ENCODE measurements around the gene PTH1R.

The PTH1R gene

GRCh38 chr3:46883054-46883829 lies 5.7 kb downstream of the PTH1R start:
- no peak for FAIRE-seq

GRCh38 chr3:46883830-46884185 lies 6.3 kb downstream of the PTH1R start:
- no peak for FAIRE-seq

GRCh38 chr3:46884427-46884826 lies 6.9 kb downstream of the PTH1R start:
- FAIRE-seq: no peak

DNA sequence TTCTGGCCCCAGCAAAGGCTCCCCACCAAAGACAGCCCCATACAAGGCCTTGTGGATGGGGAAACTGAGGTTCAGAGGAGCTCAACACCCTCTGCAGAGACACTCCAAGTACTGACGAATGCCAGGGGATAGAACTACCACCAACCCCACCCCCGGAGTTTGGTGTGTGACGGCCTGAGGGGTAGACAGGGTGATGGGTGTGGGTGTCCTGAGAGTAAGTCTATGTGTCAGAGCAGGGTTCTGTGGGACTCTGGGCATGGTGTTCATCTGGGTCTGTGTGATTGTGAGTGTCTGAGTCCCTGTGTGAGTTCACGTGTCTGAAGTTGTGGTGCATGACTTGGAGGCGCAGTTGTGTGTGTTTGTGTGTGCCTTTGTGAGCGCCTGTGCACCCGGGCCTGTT lies 7.4 kb downstream of the PTH1R start:
- no peak for FAIRE-seq

DNA sequence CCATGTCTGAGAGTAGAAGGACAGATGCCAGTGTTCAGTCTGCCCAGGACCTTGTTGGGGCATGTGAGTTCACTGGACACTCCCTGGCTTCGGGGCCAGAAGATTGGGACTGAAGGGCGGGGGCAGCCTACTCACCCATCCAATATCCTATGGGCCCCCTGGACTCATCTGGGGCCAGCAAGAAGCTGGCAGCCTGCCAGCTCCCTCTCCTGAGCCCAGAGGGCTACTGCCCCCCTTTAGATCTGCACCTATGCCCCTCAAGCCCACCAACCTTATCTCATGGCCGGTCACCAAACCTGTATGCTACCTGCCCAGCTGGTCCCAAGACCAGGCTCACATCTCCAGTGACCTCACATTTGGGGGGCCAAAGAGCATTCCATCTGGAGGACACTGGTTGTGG lies 8.1 kb downstream of the PTH1R start:
- FAIRE-seq: no peak

DNA sequence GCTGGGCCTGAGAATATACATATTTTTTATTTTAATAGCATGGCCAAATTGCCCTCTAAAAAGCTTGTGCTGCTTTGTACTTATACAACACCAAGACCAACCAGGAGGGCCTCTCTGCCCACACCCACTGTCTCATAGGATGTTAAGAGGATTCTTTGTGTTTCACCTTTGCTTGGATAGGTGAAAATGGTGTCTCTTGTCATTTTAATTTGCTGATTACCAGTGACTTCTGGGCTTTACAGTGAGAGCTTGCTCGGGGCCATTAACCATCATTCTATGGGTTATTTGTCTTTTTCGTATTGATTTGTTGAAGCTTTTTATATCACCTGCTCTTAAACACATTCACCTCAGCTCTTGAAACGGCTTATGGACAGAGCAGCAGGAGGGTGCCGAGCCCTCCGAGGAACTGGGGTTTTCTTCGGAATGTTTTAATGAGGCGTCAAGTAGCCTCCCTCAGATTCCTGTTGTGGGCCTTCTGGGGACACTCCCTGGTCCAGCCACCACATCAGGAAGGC lies 10.5 kb downstream of the PTH1R start:
- FAIRE-seq: no peak

DNA sequence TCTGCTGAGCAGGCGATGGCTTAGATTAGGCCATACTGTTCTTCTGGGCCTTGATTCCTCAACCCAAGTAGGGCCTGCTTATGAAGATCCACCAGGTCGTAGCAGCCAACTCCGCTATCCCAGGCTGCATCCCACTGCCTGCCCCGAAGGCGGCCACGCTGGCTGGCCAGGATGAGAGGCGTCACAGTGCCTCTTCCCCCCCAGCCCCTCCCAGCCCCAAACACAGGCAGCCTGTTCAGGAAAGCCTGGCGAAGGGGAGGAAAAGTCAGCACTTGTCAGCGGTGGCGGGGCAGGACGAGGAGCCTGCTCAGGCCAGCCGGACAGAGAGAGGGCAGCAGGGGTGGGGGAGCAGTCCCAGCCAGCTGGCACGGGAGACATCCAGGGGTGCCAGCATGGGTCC lies 11.2 kb downstream of the PTH1R start:
- no peak for FAIRE-seq

DNA sequence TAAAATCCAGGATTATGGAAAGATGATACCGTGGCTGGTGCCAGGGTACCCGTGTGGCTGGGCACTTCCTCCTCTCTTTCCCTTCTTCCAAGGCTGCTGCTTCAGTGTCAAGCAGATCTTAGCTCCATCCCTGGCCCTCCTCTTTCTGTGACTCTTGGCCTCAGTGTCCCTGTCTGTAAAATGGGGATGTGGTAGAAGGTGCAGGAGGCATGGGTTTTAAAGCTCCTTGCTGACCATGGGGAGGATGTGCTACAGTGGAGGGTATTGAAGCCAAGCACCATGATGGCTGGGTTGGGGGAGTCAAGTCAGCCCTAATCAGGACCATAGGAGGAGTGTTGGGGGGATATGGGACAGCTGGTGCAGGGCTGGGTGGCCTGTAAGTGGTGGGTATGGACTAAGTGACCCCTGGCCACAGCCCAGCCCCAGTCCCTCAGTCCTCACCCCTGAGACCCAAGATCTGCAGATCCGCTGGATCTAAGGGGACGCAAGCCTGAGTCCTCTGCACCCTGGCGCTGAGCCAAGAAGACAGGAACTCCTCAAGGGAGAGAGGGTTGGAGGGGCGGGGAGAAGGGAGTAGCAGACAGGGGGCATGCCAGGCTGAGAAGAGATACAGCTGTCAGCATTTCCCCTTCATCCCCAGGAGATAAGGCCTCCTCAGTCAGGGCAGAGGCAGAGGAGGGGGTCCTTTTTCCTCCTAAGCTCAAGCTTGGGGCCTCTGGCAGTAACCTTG lies 12.0 kb downstream of the PTH1R start:
- FAIRE-seq: no peak

DNA sequence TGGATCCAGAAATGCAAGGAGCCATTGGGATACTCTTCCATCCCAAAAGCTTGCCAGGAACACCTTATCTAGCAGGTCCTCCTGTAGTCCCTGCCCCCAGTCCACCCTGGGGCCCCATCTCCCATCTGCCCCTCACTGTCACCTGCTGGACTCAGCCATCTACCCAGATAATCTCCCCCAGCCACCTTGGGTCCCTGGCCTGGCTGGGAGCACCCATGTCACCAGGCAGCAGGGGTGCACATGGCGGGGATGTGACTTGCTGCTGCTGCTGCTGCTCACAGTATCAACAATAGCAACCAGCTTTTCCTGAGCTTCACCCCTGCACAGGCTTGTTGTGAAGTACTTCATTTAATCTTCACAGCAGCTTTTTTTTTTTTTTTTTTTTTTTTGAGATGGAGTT lies 12.6 kb downstream of the PTH1R start:
- no peak for FAIRE-seq

DNA sequence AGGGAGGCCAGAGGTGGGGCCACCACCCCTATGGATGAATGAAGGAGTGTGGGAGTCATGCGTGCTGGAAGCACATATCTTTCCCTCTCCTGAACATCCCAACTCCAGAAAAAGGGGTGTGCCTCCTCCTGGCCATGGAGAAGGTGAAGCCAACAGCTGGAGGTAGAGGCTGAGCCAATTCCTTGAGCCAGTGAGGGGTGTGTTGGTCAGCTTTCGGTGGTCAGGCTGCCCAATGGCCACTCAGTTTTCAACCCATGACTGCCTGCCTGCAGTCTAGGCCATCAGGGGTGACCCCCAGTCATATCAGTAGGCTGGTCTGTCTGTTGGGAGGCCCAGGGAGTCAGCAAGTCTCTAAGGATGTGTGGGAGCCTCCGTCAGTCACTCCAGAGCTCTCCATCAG lies 13.6 kb downstream of the PTH1R start:
- FAIRE-seq: no peak

DNA sequence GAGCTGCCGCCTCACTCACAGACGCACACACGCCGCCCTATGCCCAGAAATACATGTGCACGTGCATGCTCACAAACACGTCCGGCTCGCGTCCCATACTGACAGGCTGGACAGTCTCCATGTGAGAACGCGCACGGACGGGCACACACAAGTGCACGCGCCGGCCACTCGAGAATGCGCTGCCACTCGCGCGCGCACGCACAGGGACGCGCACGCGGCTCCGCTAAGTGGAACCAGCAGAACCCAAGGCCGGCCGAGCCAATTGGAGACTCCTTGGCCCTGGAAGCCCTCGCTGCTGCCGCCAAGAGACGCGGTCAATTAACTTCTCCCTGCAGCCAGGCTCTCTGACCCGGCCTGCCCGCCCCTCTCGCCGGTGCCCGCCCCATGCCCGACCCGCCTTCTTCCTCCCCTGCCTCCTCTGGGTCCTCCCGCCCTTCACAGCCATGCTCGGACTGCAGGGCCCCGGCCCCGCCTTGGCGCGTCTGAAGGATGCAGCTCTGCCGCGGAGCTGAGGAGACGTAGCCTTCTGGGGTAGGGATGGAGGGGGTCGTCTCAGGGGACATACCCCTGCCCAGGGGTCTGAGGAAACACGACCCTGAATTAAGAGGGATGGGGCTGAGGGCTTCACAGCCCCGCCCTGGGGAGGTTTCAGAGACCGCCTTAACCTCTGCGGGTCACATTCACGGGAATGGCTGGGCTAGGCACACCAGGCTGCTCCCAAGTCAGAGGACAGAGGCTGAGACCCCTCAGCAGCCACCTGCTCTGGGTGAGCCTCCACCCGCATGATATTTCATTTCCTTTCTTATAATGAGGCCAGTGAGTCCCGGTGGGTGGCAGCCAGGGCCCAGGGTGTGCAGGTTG lies 15.0 kb downstream of the PTH1R start:
- FAIRE-seq: no peak

GRCh38 chr3:46893146-46893748 lies 15.7 kb downstream of the PTH1R start:
- no peak for FAIRE-seq

DNA sequence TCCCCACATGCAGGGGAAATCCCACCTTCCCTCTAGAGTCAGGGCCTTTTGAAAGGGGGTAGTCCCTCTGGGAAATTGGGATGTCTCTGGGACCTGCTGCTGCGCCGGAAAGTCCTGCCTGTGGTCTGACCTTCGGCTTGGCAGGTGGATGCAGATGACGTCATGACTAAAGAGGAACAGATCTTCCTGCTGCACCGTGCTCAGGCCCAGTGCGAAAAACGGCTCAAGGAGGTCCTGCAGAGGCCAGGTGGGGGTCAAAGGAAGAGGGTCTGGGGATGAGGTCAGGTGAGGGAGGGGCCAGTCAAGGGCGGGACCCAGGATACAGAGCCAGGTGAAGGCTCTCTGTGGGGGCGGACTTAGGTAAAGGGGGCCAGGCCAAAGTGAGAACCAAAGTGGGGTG lies 16.2 kb downstream of the PTH1R start:
- no peak for FAIRE-seq

- FAIRE-seq: no peak
Observed at GRCh38 chr3:46894256-46894655, 16.7 kb downstream of the PTH1R start.

- no peak for FAIRE-seq
Observed at GRCh38 chr3:46895204-46895660, 17.7 kb downstream of the PTH1R start.

GRCh38 chr3:46895761-46896160 lies 18.2 kb downstream of the PTH1R start:
- no peak for FAIRE-seq

DNA sequence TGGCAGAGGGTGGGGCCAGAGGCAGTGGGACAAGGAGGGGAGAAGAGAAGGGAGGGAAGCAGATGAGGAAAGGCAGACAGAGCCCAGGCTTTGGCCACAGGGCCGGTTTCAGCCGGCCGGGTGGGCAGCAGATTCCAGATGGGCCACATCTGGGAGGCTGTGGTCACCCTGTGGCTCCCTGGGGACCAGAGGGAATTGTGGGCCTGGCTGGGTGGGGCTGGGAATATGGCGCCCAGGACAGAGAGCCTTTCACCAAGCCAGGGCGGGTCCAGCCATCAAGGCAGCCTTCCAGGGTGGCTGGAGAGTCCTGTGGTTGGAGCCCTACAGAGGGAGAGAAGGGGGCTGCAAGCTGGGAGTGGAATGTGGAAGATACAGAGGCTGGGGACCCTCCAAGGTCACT lies 18.9 kb downstream of the PTH1R start:
- no peak for FAIRE-seq

GRCh38 chr3:46897031-46897430 lies 19.5 kb downstream of the PTH1R start:
- FAIRE-seq: no peak

GRCh38 chr3:46897829-46898320 lies 20.4 kb downstream of the PTH1R start:
- no peak for FAIRE-seq

GRCh38 chr3:46898321-46899150 lies 21.0 kb downstream of the PTH1R start:
- no peak for FAIRE-seq

DNA sequence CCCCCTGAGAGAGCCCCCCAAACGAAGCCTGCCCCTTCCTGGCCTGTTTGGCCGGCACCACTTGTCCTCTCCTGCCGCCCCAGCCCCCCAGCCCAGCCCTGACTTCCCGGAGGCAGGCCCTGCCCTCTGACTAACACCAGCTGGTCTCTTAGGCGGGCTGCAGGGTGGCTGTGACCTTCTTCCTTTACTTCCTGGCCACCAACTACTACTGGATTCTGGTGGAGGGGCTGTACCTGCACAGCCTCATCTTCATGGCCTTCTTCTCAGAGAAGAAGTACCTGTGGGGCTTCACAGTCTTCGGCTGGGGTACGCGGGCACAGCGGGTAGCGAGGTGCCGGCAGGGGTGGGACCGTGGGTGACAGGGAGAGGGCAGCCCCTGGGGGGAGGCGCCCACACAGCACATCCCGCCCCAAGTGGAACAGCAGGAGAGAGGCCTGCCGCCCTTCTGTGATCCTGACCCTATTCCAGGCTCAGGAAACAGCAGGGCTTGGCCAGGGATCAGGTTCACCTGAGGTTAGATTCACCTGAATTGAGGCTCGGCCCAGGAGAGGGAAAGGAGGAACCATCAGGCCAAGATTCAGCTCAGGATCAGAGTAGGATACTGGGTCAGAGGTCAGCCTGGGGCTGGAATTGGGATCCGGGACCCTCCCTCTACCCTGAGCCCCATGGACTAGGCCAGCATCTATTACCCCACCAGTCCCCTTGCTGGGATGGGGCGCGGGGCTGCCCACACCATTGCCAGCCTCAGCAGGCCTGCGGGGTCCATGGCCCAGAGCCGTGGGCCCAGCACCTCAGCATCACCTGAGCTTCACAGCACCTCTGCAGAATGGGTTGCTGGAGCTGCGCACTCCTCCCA lies 21.9 kb downstream of the PTH1R start:
- no peak for FAIRE-seq
